ENCODE data around the gene CHCHD6.

Gene CHCHD6

DNA sequence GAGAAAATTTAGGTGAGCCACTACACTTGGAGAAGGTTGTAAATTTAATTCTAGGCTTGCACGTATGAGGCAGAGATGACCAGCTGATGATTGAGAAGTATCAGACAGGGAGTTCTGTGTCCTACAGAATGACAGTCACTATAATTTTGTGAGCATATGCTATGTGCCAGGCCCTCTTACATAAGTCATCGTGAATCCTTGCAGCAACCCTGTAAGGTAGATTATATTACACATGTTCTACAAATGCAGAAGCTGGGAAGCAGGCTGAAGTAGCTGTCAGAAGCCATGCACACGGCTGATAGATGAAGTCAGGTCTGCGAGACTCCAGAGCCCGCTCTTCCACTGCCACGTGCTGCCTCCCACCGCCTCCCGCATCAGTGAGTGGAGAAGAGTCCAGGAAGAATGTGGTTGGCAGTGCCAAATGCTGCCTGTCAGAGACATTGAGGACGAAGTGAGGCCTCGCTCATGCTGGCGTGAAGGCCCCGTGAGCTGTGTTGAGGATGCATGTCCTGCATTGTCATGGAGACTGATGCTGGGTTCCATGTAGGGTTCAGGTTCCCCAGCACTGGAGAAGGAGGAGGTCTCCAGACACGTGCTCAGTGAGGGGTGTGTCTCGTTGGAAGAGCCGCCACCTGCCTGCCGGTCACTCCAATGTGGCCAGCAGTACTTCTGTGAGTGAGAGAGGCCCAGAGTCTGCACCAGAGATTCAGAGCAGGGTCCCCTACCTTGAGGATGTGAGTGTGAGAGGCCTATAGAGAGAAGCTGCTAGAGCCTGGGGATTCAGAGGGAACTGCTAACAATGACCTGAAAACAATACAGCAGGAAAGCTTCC is 155.6 kb downstream of the CHCHD6 start:
- peaks cover 6% of the 10 kb centered on the region; the same call in 1 of the 2 replicates for H4K20me1 ChIP-seq (ENCODE audit: insufficient read depth, low read length)
- H2AFZ ChIP-seq (ENCODE audit: low read depth, low read length), result no peak overlapping the region
- no peaks in the 10 kb centered on the region for H3K79me2 ChIP-seq (ENCODE audit: insufficient read depth, low read length)
- no peaks in the 10 kb centered on the region for H3K9me3 ChIP-seq (ENCODE audit: insufficient read depth, low read length, severe bottlenecking)
- no peak overlapping the region for H3K27ac ChIP-seq (ENCODE audit: low read length)
- no peaks in the 10 kb centered on the region for H3K4me1 ChIP-seq (ENCODE audit: insufficient read depth, low read length)
- H3K9ac ChIP-seq (ENCODE audit: low read depth, low read length), result no peak overlapping the region
- H3K4me2 ChIP-seq (ENCODE audit: insufficient read depth, low read length), result no peak overlapping the region
- H3K36me3 ChIP-seq (ENCODE audit: insufficient read depth, low read length), result no peaks in the 10 kb centered on the region
- no peak overlapping the region for H3K4me3 ChIP-seq (ENCODE audit: low read depth in 1 of 2, low read length in 2 of 2)
- no peak for DNase-seq
- H3K27me3 ChIP-seq (ENCODE audit: insufficient read depth, low read length, poor library complexity), result no peaks in the 10 kb centered on the region
- no peak for ATAC-seq (ENCODE audit: insufficient read depth, low read depth)
- TF ChIP-seq EZH2 (IDR thresholded peaks at IDR 0.05; ENCODE audit: borderline replicate concordance, low read depth, low read length, severe bottlenecking), result no peak
- TF ChIP-seq, protein P1, sequence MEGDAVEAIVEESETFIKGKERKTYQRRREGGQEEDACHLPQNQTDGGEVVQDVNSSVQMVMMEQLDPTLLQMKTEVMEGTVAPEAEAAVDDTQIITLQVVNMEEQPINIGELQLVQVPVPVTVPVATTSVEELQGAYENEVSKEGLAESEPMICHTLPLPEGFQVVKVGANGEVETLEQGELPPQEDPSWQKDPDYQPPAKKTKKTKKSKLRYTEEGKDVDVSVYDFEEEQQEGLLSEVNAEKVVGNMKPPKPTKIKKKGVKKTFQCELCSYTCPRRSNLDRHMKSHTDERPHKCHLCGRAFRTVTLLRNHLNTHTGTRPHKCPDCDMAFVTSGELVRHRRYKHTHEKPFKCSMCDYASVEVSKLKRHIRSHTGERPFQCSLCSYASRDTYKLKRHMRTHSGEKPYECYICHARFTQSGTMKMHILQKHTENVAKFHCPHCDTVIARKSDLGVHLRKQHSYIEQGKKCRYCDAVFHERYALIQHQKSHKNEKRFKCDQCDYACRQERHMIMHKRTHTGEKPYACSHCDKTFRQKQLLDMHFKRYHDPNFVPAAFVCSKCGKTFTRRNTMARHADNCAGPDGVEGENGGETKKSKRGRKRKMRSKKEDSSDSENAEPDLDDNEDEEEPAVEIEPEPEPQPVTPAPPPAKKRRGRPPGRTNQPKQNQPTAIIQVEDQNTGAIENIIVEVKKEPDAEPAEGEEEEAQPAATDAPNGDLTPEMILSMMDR (IDR thresholded peaks at IDR 0.05; ENCODE audit: borderline replicate concordance, extremely low read depth, low read length, poor library complexity, severe bottlenecking), result no peak

GRCh38 chr3:126865736-126866135 is 161.7 kb downstream of the CHCHD6 start:
- Histone ChIP-seq H3K27me3 (ENCODE audit: insufficient read depth, low read length, poor library complexity) (no peaks in the 10 kb centered on the region), H3K4me2 (ENCODE audit: insufficient read depth, low read length) (no peak overlapping the region), H3K27ac (ENCODE audit: low read length) (no peak overlapping the region), H3K36me3 (ENCODE audit: insufficient read depth, low read length) (0 out of 2 replicates have a peak, but pooled peaks cover 5% of the 10 kb centered on the region), H3K4me1 (ENCODE audit: insufficient read depth, low read length) (no peaks in the 10 kb centered on the region), H3K79me2 (ENCODE audit: insufficient read depth, low read length) (no peaks in the 10 kb centered on the region), H2AFZ (ENCODE audit: low read depth, low read length) (no peak overlapping the region), H3K4me3 (ENCODE audit: low read depth in 1 of 2, low read length in 2 of 2) (no peak overlapping the region), H4K20me1 (ENCODE audit: insufficient read depth, low read length) (peaks cover 3% of the 10 kb centered on the region), H3K9me3 (ENCODE audit: insufficient read depth, low read length, severe bottlenecking) (no peaks in the 10 kb centered on the region), H3K9ac (ENCODE audit: low read depth, low read length) (no peak overlapping the region)
- DNase-seq, result no peak
- TF ChIP-seq, protein P1 (IDR thresholded peaks at IDR 0.05; ENCODE audit: borderline replicate concordance, extremely low read depth, low read length, poor library complexity, severe bottlenecking), result no peak
- no peak for TF ChIP-seq EZH2 (IDR thresholded peaks at IDR 0.05; ENCODE audit: borderline replicate concordance, low read depth, low read length, severe bottlenecking)
- no peak for ATAC-seq (ENCODE audit: insufficient read depth, low read depth)

DNA sequence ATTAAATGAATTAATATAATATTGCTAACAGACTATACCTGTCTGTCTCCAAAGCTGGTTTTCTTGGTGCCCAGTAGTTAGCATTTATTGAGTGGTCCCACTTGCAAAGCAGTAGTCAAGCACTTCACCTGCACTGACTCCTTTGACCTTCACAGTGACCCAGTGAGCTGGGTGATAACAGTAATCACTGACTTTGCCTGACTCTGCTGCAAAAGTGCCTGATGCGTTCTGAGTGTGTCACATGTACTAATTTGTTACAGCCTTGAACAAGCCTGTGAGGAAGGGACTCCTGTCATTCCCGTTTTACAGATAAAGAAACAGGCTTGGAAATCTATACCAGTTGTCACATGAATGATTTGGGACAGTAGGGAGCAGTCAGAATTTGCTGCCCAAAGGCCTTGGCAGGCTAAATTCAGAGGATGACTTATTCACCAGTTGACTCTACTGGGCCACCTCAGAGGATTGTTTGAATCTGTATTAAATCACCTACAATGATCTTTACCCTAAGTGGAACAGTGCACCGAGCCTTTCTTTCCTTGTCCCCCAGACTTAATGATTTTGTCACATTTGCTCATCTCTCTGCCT is 162.2 kb downstream of the CHCHD6 start:
- Histone ChIP-seq H2AFZ (ENCODE audit: low read depth, low read length) (no peak overlapping the region), H3K4me2 (ENCODE audit: insufficient read depth, low read length) (no peak overlapping the region), H4K20me1 (ENCODE audit: insufficient read depth, low read length) (peaks cover 3% of the 10 kb centered on the region), H3K4me3 (ENCODE audit: low read depth in 1 of 2, low read length in 2 of 2) (no peak overlapping the region), H3K9ac (ENCODE audit: low read depth, low read length) (no peak overlapping the region), H3K27me3 (ENCODE audit: insufficient read depth, low read length, poor library complexity) (no peaks in the 10 kb centered on the region), H3K79me2 (ENCODE audit: insufficient read depth, low read length) (no peaks in the 10 kb centered on the region), H3K4me1 (ENCODE audit: insufficient read depth, low read length) (no peaks in the 10 kb centered on the region), H3K27ac (ENCODE audit: low read length) (no peak overlapping the region), H3K9me3 (ENCODE audit: insufficient read depth, low read length, severe bottlenecking) (no peaks in the 10 kb centered on the region), H3K36me3 (ENCODE audit: insufficient read depth, low read length) (0 out of 2 replicates have a peak, but pooled peaks cover 5% of the 10 kb centered on the region)
- DNase-seq (no peak), ATAC-seq (ENCODE audit: insufficient read depth, low read depth) (no peak)
- TF ChIP-seq EZH2 (IDR thresholded peaks at IDR 0.05; ENCODE audit: borderline replicate concordance, low read depth, low read length, severe bottlenecking), result no peak
- TF ChIP-seq, protein P1 (IDR thresholded peaks at IDR 0.05; ENCODE audit: borderline replicate concordance, extremely low read depth, low read length, poor library complexity, severe bottlenecking), result no peak

All from DND-41 (cell line).